ENCODE measurements around the gene DMPK.

DNA sequence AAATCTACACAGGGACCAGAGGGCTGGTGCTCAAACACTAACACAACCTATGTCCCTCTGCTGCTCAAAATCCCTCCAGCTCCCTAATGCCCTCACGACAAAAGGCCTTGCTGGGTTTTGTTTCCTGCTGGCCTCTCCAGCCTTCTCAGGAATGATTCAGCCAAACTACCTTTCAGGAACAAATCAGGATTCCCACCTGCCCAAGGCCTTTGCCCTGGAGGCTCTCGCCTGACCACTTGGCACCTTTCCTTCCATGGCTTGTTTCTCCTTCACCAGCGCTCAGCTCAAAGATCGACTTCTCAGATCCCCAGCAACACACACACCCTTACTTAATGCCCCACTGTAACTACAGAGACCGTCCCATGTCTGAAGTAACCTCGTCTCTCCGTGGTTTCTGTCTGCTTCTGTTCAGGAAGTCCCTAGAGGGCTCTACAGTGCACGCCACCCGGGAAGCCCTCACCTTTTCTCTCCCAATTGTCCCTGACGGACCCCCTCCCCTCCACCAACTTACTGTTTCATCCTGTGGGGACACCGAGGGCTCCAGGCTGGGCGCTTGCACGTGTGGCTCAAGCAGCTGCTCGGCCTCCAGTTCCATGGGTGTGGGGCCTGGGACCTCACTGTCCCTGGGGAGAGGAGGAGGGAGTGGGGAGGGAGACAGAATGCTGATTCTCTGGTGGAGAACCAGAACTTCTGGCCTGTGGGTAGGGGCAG, 10.0 kb downstream of the DMPK start:
- TF ChIP-seq, protein P1, sequence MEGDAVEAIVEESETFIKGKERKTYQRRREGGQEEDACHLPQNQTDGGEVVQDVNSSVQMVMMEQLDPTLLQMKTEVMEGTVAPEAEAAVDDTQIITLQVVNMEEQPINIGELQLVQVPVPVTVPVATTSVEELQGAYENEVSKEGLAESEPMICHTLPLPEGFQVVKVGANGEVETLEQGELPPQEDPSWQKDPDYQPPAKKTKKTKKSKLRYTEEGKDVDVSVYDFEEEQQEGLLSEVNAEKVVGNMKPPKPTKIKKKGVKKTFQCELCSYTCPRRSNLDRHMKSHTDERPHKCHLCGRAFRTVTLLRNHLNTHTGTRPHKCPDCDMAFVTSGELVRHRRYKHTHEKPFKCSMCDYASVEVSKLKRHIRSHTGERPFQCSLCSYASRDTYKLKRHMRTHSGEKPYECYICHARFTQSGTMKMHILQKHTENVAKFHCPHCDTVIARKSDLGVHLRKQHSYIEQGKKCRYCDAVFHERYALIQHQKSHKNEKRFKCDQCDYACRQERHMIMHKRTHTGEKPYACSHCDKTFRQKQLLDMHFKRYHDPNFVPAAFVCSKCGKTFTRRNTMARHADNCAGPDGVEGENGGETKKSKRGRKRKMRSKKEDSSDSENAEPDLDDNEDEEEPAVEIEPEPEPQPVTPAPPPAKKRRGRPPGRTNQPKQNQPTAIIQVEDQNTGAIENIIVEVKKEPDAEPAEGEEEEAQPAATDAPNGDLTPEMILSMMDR (IDR thresholded peaks at IDR 0.05; ENCODE audit: insufficient read depth, low read length, poor library complexity, severe bottlenecking) = no peak
- TF ChIP-seq EZH2phosphoT487 (conservative IDR thresholded peaks at IDR 0.05; ENCODE audit: low read length) = no peak
